IPS DF 6.9 (cell line): Measurements from ENCODE around the gene CERS6.

Source experiments
- DNase-seq: peaks from one replicate; pipeline ENCODE4 v3.0.0-alpha.2; 2013; ENCODE audit warnings: low read depth, low spot score
- H3K27ac ChIP-seq: one replicate; pipeline ENCODE4 v1.5.1; 2013; ENCODE audit warnings: low read length, control low read depth
- H3K27me3 ChIP-seq: 2 replicates; pipeline ENCODE4 v1.6.1; 2013; ENCODE audit warnings: mild to moderate bottlenecking, low read length; ENCODE audit not compliant: control insufficient read depth, insufficient read depth
- H3K36me3 ChIP-seq: 2 replicates; pipeline ENCODE4 v1.6.1; 2013; ENCODE audit warnings: low read length; ENCODE audit not compliant: control insufficient read depth, insufficient read depth
- H3K4me1 ChIP-seq: 2 replicates; pipeline ENCODE4 v1.6.1; 2013; ENCODE audit warnings: low read length; ENCODE audit not compliant: control insufficient read depth, insufficient read depth
- H3K4me3 ChIP-seq: 2 replicates; pipeline ENCODE4 v1.5.1; 2013; ENCODE audit warnings: mild to moderate bottlenecking, low read length
- H3K9me3 ChIP-seq: 2 replicates; pipeline ENCODE4 v1.6.1; 2013; ENCODE audit warnings: low read length, inconsistent platforms; ENCODE audit not compliant: control insufficient read depth, insufficient read depth
- WGBS: extraction: QIAGEN DNeasy Blood & Tissue Kit; methylation state at CpG from one replicate; pipeline ENCODE4 v1.1.7; 2013; ENCODE audit warnings: mixed read lengths, missing lambda C conversion rate; ENCODE audit not compliant: insufficient read length, insufficient coverage; 5-methylcytosine and 5-hydroxymethylcytosine counted together

CERS6 gene

GRCh38 chr2:168802859-168803725, 347.0 kb downstream of the CERS6 start:
- no peak for DNase-seq
- no CpG with 5 or more reads among the region's 5 CpGs for WGBS
- H3K36me3 ChIP-seq = no peaks in the 10 kb centered on the region
- no peaks in the 10 kb centered on the region for H3K27me3 ChIP-seq
- no peak overlapping the region for H3K4me3 ChIP-seq
- no peaks in the 10 kb centered on the region for H3K9me3 ChIP-seq
- peaks cover 7% of the 10 kb centered on the region for H3K4me1 ChIP-seq
- H3K27ac ChIP-seq = no peak overlapping the region

- Histone ChIP-seq H3K4me1 (peaks cover 7% of the 10 kb centered on the region), H3K27me3 (no peaks in the 10 kb centered on the region), H3K27ac (no peak overlapping the region), H3K36me3 (no peaks in the 10 kb centered on the region), H3K4me3 (no peak overlapping the region), H3K9me3 (no peaks in the 10 kb centered on the region)
- no peak for DNase-seq
- no CpG with 5 or more reads among the region's 3 CpGs for WGBS
These were observed 348.1 kb downstream of the CERS6 start for GRCh38 chr2:168804214-168804613.

GRCh38 chr2:168805615-168806014, 349.5 kb downstream of the CERS6 start:
- H3K9me3 ChIP-seq = no peaks in the 10 kb centered on the region
- no CpG with 5 or more reads among the region's 7 CpGs for WGBS
- no peak for DNase-seq
- peaks cover 3% of the 10 kb centered on the region; the same call in 1 of the 2 replicates for H3K4me1 ChIP-seq
- H3K27ac ChIP-seq = no peak overlapping the region
- H3K4me3 ChIP-seq = no peak overlapping the region
- H3K36me3 ChIP-seq = no peaks in the 10 kb centered on the region
- no peaks in the 10 kb centered on the region for H3K27me3 ChIP-seq

DNA sequence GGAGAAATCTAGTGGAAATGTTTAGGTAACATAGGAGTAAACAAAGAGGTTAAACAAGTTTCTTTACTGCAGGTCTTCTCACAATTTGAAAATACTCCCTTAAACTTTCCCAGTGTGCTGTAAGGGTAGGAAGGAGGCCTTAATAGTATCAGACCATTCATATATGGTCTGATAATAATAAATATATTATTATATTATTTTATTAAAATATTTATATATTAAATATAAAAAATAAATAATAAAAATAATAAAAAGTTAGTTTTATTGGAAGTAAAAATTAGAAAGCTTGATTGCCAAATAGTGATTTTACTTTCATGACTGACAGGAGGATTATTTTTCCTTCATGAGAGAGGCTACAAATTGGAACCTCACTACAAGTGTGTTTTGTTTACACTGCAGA, 353.5 kb downstream of the CERS6 start:
- H3K27ac ChIP-seq = no peak overlapping the region
- H3K9me3 ChIP-seq = no peaks in the 10 kb centered on the region
- H3K4me3 ChIP-seq = no peak overlapping the region
- no peaks in the 10 kb centered on the region; the same call in 1 of the 2 replicates for H3K4me1 ChIP-seq
- no peaks in the 10 kb centered on the region for H3K36me3 ChIP-seq
- no peaks in the 10 kb centered on the region for H3K27me3 ChIP-seq
- DNase-seq = no peak

DNA sequence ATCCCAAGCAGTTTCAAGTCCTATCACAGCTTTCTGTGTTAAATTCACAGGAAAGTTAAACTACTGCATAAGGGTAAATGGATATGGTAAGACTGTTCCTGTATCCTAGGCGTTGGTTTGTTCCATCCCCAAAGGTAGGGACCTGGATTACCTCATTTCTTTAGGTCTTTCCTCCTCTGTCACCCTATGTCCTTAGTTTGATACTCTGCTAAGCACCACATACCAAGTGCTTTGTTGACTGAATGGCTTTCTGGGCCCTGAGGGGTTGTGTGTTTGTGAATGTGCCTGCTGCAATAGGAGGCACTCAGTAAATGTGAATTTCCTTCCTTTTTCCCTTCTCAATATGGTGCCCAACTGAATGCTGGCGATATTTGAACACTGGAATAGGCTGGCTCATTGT, 354.2 kb downstream of the CERS6 start:
- Histone ChIP-seq H3K27ac (no peak overlapping the region), H3K4me1 (no peaks in the 10 kb centered on the region; the same call in 1 of the 2 replicates), H3K9me3 (no peaks in the 10 kb centered on the region), H3K4me3 (no peak overlapping the region), H3K27me3 (no peaks in the 10 kb centered on the region), H3K36me3 (no peaks in the 10 kb centered on the region)
- DNase-seq = no peak
- no CpG with 5 or more reads among the region's 2 CpGs for WGBS

DNA sequence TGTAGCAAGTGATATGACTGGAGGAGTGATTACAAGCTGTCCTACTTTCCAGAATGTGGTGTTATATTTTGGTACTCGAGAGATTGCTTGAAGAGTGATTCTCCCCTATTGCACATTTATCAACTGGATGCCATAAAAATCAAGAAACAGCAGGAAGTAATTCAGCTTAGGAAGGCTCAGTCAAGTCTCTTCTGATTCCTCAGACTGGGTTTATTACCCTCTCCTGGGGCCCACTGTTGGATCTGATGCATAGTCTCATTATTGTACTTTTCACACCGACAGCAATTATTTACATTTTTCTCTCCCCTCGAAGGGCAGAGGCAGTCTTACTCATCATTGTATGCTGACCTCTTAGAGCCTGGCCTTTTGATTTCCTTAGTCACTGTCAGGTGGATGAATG, 355.6 kb downstream of the CERS6 start:
- no peaks in the 10 kb centered on the region; the same call in 1 of the 2 replicates for H3K4me1 ChIP-seq
- WGBS = no CpG with 5 or more reads among the region's 3 CpGs
- no peak overlapping the region for H3K4me3 ChIP-seq
- H3K27ac ChIP-seq = no peak overlapping the region
- no peaks in the 10 kb centered on the region for H3K9me3 ChIP-seq
- H3K36me3 ChIP-seq = no peaks in the 10 kb centered on the region
- DNase-seq = no peak
- no peaks in the 10 kb centered on the region for H3K27me3 ChIP-seq

- Histone ChIP-seq H3K4me3 (no peak overlapping the region), H3K27me3 (no peaks in the 10 kb centered on the region), H3K27ac (no peak overlapping the region), H3K9me3 (no peaks in the 10 kb centered on the region), H3K36me3 (no peaks in the 10 kb centered on the region), H3K4me1 (no peaks in the 10 kb centered on the region; the same call in 1 of the 2 replicates)
- DNase-seq = no peak
- WGBS = no CpG with 5 or more reads among the region's 2 CpGs
These were observed 358.0 kb downstream of the CERS6 start for GRCh38 chr2:168814046-168814445.

GRCh38 chr2:168814939-168815907, 359.2 kb downstream of the CERS6 start:
- DNase-seq = no peak
- H3K36me3 ChIP-seq = no peaks in the 10 kb centered on the region
- no peak overlapping the region for H3K27ac ChIP-seq
- no peaks in the 10 kb centered on the region; the same call in 1 of the 2 replicates for H3K4me1 ChIP-seq
- H3K27me3 ChIP-seq = no peaks in the 10 kb centered on the region
- no peaks in the 10 kb centered on the region for H3K9me3 ChIP-seq
- no peak overlapping the region for H3K4me3 ChIP-seq
- no CpG with 5 or more reads among the region's 1 CpG for WGBS

GRCh38 chr2:168816369-168816768, 360.3 kb downstream of the CERS6 start:
- no CpG with 5 or more reads among the region's 3 CpGs for WGBS
- no peak overlapping the region for H3K27ac ChIP-seq
- H3K9me3 ChIP-seq = no peaks in the 10 kb centered on the region
- no peaks in the 10 kb centered on the region for H3K4me1 ChIP-seq
- H3K36me3 ChIP-seq = no peaks in the 10 kb centered on the region
- H3K27me3 ChIP-seq = no peaks in the 10 kb centered on the region
- DNase-seq = no peak
- no peak overlapping the region for H3K4me3 ChIP-seq

DNA sequence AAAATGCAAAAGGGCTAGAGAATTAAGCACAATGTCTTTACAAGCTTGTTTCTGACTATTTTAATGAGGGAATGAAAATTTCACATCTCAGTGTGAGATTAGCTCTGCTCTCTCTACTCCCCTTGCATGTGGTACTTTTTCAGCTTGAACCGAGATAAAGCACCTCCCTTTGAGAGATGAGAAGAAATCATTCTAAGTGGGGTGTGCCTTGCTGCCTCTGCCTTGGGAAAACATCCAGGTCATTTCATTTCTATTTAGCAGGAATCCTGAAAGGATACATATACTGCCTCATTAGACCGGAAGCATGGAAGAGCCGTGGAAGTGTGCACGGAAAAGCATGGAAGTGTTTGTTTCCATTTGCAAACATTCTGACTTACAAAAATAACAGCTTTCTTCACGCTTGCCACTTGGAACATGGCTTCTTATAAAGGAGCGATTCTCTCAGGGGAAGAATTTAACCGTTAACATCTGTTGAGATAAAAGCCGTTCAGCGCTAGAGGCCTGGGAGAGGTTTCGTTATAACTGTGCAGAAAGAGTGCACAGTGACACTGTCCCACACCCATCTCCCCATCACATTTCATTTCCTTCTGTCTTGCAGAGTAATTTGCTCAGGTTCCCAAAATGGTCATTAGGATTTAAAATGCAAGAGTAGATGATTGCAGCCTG, 363.1 kb downstream of the CERS6 start:
- Histone ChIP-seq H3K4me1 (no peaks in the 10 kb centered on the region), H3K9me3 (no peaks in the 10 kb centered on the region), H3K36me3 (no peaks in the 10 kb centered on the region), H3K27ac (no peak overlapping the region), H3K27me3 (no peaks in the 10 kb centered on the region), H3K4me3 (no peak overlapping the region)
- WGBS = no CpG with 5 or more reads among the region's 10 CpGs
- no peak for DNase-seq
